ENCODE results near the gene ARAF. TPM values are rescaled to one million over a fixed set of nuclear protein-coding genes. Genes with fewer than 3 reads are reported as not detected.

The ARAF gene
- total and polyA plus RNA-seq, 2 of the 13 experiments (the other 11 are each of a cell fraction or from before 2014, with no cell fraction given) = 18.0 to 33.1 TPM

DNA sequence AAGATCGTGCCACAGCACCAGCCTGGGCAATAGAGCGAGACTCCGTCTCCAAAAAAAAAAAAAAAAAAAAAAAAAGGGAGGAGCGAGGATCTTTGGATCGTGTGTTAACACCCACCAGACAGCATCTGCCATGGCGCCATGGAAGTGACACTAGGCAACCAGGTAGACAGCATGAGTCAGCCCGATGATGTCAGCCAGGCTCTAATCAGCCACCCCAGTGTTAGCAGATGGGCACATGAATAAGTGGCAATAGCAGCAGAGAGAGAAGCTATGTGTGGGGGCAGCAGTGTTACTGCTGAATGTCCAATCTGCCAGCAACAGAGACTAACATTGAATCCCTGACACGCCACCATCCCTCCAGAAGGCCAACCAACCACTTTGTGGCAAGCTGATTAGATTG is 52.1 kb downstream of the ARAF start (continued):
- TF ChIP-seq SPEN (CRISPR knock-in tag; IDR thresholded peaks at IDR 0.05; ENCODE audit: low read depth) (no peak), ZFYVE20 (CRISPR knock-in tag; IDR thresholded peaks at IDR 0.05; ENCODE audit: borderline replicate concordance, low read depth) (no peak)

DNA sequence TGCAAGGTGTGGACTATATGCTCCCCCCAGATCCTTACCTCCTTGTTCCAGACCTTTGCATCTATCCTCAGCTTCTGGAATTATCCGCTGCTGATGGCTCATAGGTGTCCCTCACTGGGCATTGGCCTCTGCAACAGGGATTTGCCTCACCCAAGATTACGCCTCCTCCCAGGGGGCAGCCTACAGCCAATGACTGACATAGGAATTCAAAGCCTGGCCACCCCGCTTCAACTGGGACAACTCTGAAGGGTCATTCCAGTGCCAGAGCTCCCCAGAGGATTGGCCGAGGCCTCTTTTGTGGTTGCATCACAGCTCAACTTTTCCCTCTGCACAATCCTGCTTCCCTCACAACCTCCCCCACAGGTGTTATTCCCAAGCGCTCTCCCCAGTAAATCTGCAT is 53.6 kb downstream of the ARAF start:
- Histone ChIP-seq H3K27ac (ENCODE audit: extremely low read length, insufficient read depth, low read length) (no peak overlapping the region), H3K4me2 (ENCODE audit: low read depth, low read length) (no peak overlapping the region), H3K36me3 (replicated peaks in 1 of 2; ENCODE audit: control insufficient read depth in 1 of 2, insufficient read depth in 2 of 2, low read length in 2 of 2) (no peaks in the 10 kb centered on the region), H4K20me1 (ENCODE audit: insufficient read depth, low read length) (no peaks in the 10 kb centered on the region), H3K27me3 (ENCODE audit: control insufficient read depth in 1 of 2, insufficient read depth in 2 of 2, low read length in 2 of 2) (no peaks in the 10 kb centered on the region), H3K9ac (ENCODE audit: insufficient read depth, low read depth, low read length) (no peak overlapping the region), H3K4me3 (replicated peaks in 1 of 3; ENCODE audit: insufficient read depth in 1 of 3, low read depth in 2 of 3, low read length in 3 of 3) (no peak overlapping the region), H3K79me2 (ENCODE audit: insufficient read depth, low read length) (no peaks in the 10 kb centered on the region), H3K4me1 (ENCODE audit: insufficient read depth, low read length) (no peaks in the 10 kb centered on the region), H3K9me3 (ENCODE audit: low read length) (no peaks in the 10 kb centered on the region), H2AFZ (ENCODE audit: low read length) (no peak overlapping the region)
- POLR2A ChIA-PET = no interaction called here
- ATAC-seq = no peak
- CTCF ChIA-PET (ENCODE audit: low intra/inter-chr PET ratio, low total read pairs) = no interaction called here
- in situ Hi-C loops (cut with HindIII; ENCODE audit: extremely low pct_ligation_motif_present, low pct_unique_long_range_greater_than_20kb) = no loop called here
- intact Hi-C loops (cut with micrococcal nuclease; ENCODE audit: unreplicated experiment) = no loop called here
- 0% methylated on average over 2 of the region's 5 CpGs for WGBS (ENCODE audit: low lambda C conversion rate)
- no TSS peak for BruUV-seq (replicated peaks)
- DNase-seq (ENCODE audit: low spot score) = no peak
- FAIRE-seq = no peak
- no peak for TF ChIP-seq NFYB (CRISPR knock-in tag; IDR thresholded peaks at IDR 0.05)
- TF ChIP-seq, protein P1, sequence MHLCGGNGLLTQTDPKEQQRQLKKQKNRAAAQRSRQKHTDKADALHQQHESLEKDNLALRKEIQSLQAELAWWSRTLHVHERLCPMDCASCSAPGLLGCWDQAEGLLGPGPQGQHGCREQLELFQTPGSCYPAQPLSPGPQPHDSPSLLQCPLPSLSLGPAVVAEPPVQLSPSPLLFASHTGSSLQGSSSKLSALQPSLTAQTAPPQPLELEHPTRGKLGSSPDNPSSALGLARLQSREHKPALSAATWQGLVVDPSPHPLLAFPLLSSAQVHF (CRISPR knock-in tag; IDR thresholded peaks at IDR 0.05) = no peak
- TF ChIP-seq, protein P2, sequence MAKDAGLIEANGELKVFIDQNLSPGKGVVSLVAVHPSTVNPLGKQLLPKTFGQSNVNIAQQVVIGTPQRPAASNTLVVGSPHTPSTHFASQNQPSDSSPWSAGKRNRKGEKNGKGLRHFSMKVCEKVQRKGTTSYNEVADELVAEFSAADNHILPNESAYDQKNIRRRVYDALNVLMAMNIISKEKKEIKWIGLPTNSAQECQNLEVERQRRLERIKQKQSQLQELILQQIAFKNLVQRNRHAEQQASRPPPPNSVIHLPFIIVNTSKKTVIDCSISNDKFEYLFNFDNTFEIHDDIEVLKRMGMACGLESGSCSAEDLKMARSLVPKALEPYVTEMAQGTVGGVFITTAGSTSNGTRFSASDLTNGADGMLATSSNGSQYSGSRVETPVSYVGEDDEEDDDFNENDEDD (CRISPR knock-in tag; IDR thresholded peaks at IDR 0.05; ENCODE audit: borderline replicate concordance) = no peak
- TF ChIP-seq, protein P3, sequence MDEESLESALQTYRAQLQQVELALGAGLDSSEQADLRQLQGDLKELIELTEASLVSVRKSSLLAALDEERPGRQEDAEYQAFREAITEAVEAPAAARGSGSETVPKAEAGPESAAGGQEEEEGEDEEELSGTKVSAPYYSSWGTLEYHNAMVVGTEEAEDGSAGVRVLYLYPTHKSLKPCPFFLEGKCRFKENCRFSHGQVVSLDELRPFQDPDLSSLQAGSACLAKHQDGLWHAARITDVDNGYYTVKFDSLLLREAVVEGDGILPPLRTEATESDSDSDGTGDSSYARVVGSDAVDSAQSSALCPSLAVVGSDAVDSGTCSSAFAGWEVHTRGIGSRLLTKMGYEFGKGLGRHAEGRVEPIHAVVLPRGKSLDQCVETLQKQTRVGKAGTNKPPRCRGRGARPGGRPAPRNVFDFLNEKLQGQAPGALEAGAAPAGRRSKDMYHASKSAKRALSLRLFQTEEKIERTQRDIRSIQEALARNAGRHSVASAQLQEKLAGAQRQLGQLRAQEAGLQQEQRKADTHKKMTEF (CRISPR knock-in tag; IDR thresholded peaks at IDR 0.05) = no peak
- no peak for TF ChIP-seq ZNF607 (CRISPR knock-in tag; IDR thresholded peaks at IDR 0.05; ENCODE audit: borderline replicate concordance)
- TF ChIP-seq RCOR2 (CRISPR knock-in tag; IDR thresholded peaks at IDR 0.05) = no peak
- TF ChIP-seq, protein P4, sequence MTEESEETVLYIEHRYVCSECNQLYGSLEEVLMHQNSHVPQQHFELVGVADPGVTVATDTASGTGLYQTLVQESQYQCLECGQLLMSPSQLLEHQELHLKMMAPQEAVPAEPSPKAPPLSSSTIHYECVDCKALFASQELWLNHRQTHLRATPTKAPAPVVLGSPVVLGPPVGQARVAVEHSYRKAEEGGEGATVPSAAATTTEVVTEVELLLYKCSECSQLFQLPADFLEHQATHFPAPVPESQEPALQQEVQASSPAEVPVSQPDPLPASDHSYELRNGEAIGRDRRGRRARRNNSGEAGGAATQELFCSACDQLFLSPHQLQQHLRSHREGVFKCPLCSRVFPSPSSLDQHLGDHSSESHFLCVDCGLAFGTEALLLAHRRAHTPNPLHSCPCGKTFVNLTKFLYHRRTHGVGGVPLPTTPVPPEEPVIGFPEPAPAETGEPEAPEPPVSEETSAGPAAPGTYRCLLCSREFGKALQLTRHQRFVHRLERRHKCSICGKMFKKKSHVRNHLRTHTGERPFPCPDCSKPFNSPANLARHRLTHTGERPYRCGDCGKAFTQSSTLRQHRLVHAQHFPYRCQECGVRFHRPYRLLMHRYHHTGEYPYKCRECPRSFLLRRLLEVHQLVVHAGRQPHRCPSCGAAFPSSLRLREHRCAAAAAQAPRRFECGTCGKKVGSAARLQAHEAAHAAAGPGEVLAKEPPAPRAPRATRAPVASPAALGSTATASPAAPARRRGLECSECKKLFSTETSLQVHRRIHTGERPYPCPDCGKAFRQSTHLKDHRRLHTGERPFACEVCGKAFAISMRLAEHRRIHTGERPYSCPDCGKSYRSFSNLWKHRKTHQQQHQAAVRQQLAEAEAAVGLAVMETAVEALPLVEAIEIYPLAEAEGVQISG (CRISPR knock-in tag; IDR thresholded peaks at IDR 0.05) = no peak
- TF ChIP-seq, protein P5, sequence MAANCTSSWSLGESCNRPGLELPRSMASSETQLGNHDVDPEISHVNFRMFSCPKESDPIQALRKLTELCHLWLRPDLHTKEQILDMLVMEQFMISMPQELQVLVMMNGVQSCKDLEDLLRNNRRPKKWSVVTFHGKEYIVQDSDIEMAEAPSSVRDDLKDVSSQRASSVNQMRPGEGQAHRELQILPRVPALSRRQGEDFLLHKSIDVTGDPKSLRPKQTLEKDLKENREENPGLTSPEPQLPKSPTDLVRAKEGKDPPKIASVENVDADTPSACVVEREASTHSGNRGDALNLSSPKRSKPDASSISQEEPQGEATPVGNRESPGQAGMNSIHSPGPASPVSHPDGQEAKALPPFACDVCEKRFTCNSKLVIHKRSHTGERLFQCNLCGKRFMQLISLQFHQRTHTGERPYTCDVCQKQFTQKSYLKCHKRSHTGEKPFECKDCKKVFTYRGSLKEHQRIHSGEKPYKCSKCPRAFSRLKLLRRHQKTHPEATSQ (CRISPR knock-in tag; IDR thresholded peaks at IDR 0.05; ENCODE audit: borderline replicate concordance) = no peak
- no peak for TF ChIP-seq ZNF572 (CRISPR knock-in tag; IDR thresholded peaks at IDR 0.05)
- no peak for TF ChIP-seq MYNN (CRISPR knock-in tag; IDR thresholded peaks at IDR 0.05; ENCODE audit: low read depth)
- TF ChIP-seq, protein P6, sequence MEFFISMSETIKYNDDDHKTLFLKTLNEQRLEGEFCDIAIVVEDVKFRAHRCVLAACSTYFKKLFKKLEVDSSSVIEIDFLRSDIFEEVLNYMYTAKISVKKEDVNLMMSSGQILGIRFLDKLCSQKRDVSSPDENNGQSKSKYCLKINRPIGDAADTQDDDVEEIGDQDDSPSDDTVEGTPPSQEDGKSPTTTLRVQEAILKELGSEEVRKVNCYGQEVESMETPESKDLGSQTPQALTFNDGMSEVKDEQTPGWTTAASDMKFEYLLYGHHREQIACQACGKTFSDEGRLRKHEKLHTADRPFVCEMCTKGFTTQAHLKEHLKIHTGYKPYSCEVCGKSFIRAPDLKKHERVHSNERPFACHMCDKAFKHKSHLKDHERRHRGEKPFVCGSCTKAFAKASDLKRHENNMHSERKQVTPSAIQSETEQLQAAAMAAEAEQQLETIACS (CRISPR knock-in tag; IDR thresholded peaks at IDR 0.05) = no peak
- TF ChIP-seq ELF1 (CRISPR knock-in tag; IDR thresholded peaks at IDR 0.05) = no peak
- TF ChIP-seq ZNF296 (CRISPR knock-in tag; conservative IDR thresholded peaks at IDR 0.05) = no peak
